Stimulated activated CD8-positive, alpha-beta memory T cell treated with anti-CD3 and anti-CD28 coated beads, Interleukin-12 subunit alpha, Interleukin-12 subunit beta, amount 100 ng/mL, for 4 hours (primary cell): ENCODE results near the gene ZC3HAV1L.
"Not testable (repeated sequence)": the region's sequence is repeated elsewhere in the genome, so short reads cannot be mapped to it uniquely, and the experiment has no call there.

ENCODE experiments used
- DNase-seq: peaks from one replicate; pipeline ENCODE4 v3.0.0-alpha.2; 2020; ENCODE audit warnings: low read depth

The ZC3HAV1L gene, protein sequence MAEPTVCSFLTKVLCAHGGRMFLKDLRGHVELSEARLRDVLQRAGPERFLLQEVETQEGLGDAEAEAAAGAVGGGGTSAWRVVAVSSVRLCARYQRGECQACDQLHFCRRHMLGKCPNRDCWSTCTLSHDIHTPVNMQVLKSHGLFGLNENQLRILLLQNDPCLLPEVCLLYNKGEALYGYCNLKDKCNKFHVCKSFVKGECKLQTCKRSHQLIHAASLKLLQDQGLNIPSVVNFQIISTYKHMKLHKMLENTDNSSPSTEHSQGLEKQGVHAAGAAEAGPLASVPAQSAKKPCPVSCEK

DNA sequence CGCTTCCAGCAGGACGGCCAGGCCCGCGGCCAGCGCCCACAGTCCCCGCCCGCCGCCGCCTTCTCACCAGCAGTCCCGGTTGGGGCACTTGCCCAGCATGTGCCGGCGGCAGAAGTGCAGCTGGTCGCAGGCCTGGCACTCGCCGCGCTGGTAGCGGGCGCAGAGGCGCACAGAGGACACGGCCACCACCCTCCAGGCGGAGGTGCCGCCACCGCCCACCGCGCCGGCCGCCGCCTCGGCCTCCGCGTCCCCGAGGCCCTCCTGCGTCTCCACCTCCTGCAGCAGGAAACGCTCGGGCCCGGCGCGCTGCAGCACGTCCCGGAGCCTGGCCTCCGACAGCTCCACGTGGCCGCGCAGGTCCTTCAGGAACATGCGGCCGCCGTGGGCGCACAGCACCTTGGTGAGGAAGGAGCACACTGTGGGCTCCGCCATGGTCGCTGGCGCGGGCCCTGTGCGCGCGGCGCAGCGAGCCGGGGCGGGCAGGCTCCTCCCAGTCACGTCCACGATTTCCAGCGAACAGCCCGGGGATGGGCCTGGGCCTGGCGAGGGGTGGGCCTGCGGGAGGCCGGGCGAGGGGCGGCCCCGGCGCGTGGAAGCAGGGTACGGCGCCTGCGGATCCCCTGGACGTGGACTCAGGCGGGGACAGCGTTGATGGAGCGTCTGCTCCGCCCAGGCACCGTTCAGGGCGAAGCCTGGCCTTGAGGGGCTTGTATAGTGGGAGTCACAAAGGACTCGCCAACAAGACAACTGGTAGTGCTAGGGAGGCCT lies at the start of gene ZC3HAV1L:
Gene ZC3HAV1L (minus strand): TSS at position 457 of the 768 bp plus-strand sequence. CDS start 25 bp downstream, at position 432.
- DNase-seq: peak; percentile 22

DNA sequence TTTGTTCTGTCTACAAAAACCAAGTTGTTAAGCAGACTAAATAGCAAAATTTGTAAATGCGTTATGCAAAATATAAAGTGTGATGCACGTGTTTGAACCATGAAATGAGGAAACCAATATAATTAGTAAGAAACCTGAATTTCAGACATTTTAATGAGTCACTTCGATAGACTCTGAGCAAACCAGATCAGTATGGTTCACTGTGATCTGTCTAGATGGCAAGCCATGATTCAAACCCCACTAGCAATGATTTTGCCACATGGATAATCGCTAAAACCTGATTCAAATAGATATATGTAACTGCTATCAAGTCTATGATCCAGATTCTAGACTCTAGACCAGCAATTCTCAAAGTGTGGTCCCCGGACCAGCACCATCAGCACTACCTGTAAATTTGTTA lies 48.9 kb upstream of the ZC3HAV1L start:
- DNase-seq: no peak

DNA sequence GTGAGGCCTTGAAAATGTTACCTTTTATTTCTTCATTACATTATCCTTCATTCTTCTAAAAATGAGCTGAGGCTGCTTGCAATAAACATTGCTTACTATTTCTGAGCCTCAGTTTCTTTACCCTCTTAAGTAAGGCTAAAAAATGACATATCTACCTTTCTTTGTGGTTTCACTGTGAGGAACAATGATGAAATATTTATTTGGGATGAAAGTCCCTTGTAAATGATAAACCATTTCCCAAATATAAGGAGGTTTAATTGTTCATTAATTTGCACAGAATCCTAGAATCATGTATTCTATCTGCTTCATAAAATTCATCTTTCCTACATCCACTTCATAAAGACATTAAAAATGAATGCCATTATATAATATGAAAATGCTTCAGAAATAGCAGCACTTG lies 45.7 kb upstream of the ZC3HAV1L start:
- DNase-seq: no peak

DNA sequence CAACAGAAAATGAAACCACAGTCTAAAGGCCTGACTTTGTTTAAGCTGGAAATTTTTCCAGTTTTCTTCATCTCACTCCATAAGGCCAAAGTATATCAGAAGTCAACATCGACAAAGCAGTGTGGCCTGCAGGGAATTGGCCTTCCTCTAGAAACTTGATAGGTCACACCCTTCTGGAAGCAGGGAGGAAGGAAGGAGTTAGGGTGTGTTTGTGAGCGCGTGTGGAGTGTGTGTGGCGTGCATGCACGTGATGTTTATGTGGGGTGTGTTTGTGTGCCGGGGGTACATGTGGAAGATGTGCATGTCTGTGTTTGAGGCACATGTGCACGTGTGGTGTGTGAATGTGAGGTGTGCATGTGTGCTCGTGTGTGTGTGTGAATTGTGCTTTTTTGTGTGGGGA lies 45.1 kb upstream of the ZC3HAV1L start:
- DNase-seq: no peak

DNA sequence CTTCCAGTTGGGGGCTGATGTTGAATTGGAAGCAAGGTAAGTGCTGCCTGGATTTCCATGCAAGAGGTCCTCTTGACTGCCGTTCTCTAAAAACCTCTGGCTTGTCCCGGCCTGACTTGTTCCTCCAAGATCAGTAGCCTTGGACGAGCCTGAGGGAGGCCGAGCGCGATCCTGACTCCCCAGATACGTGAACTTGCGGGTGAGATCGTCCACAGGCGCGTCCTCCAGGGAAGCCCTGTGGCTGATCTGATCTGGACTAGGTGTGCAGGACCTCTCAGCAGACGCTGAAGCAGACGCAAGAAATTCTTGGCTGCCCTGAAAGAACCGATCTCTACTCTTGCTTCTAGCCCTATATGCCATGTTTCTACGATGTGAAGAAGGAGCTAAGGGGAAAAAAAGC lies 44.0 kb upstream of the ZC3HAV1L start:
- DNase-seq: no peak

DNA sequence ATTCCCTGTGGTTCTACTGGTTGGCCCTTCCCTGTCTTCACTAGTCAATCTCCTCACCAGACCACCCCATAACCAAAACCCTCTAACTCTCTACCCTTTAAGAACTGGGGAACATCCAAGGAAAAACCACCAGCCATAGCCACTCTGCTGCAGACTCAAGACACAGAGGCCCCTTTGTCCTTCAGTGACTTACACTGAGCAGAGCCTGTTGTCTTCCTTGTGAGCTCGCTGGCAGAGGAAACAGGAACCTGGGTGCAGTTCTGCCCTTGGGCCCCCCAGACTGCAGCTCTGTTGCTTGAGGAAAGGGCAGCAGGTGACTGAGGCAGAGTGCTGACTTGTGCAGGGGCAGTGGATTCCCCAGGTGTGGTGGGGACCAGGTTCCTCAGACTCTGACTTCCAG lies 43.1 kb upstream of the ZC3HAV1L start:
- DNase-seq: no peak

DNA sequence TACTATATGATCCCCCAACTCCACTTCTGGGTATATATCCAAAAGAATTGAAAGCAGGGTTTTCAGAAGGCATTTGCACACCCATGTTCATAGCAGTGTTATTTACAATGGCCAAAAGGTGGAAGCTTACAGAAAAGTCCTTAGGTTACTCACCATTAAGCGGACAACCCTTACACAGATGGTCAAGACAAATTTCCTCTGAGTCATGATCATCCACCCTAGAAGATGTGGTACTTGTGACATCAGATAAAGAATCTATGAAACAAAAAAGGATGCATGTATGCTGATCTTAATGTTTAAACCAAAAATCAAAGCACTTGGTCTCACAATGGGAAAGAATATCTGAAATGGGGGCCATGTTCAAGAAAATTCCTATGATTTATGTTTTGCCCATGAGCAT lies 42.6 kb upstream of the ZC3HAV1L start:
- no peak for DNase-seq

DNA sequence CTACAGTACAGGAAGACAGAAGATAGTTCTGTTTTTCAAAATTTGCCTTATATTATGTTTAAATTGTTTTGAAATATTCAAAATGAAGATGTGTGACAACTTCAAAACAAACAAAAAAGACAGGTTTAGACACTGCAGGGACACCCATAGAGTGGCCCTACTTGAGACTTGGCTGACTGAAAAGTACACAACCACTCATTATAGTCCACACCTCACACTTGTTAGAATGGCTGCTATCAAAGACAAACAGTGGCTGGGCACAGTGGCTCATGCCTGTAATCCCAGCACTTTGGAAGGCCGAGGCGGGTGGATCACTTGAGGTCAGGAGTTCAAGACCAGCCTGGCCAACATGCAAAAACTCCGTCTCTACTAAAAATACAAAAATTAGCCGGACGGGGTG lies 41.9 kb upstream of the ZC3HAV1L start:
- DNase-seq: not testable (repeated sequence)

DNA sequence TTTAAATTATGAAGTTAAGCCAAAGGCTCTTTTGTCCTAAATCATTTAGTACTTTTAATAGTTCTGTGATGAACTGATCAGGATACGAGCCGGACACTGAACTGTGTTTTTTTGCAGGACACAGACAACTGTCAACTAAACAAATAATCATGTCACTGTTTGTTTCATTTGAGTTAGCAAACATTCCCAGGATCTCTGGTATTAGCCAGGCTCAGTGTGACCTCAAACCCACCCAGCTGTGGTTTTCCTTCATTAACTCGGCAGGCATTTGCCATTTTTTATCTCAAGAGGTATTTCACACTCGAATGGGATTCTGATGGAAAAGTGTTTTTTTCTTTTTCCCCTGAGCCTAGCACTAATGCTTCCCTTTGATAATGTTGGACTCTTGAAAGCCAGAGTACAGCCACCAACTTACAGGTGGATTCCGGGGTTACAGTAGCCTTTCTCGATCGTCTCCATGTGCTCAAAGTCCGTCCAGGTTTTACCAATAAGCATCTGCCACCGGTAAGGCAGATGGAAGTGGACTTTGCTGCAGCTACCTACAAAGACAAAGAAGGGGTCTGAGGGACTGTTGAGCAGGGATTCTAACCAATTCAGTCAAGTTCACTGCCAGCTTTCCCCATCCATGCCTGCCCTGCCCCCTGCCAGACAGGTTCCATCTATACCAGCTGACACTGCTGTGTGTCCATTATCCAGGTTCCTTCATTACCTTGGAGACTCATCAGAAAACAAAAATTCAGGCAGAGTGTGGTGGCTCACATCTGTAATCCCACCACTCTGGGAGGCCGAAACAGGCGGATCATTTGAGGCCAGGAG lies 40.2 kb upstream of the ZC3HAV1L start:
- DNase-seq: no peak

DNA sequence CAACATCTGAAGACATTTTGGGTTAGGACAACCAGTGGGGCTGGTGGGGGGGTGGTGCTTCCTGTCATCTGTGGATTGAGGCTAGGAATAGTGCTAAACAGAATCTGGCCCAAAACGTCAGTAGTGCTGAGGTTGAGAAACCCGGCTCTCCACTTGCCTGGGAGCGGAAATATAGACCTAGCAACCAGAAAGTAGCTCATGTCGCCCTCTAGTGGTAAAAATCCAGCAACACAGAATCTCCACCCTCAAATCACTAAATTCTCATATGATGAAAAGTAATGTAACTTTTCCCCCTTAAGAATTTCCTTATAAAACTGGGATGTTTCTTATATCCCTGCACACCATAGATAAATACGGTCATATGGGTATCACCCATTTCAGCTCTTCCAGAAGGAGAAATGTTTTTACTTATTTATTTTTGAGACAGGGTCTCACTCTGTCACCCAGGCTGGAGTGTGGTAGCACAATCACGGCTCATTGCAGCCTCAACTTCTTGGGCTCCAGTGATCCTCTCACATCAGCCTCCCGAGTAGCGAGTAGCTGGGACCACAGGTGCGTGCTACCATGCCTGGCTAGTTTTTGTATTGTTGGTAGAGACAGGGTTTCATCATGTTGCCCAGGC lies 39.3 kb upstream of the ZC3HAV1L start:
- peak; percentile 30 for DNase-seq

DNA sequence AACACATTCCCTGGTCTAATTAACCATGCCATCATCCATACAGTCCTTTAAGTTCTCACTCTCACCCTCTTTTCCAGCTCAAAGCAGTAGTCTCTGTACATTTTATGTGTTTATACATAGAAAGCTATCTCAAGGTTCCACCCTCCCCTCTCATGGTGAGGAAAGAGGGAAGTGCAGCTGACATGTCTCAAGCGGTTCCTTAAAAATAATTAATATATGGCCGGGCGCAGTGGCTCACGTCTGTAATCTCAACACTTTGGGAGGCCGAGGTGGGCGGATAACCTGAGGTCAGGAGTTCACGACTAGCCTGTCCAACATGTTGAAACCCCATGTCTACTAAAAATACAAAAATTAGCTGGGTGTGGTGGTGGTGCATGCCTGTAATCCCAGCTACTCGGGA lies 37.0 kb upstream of the ZC3HAV1L start:
- DNase-seq: no peak

DNA sequence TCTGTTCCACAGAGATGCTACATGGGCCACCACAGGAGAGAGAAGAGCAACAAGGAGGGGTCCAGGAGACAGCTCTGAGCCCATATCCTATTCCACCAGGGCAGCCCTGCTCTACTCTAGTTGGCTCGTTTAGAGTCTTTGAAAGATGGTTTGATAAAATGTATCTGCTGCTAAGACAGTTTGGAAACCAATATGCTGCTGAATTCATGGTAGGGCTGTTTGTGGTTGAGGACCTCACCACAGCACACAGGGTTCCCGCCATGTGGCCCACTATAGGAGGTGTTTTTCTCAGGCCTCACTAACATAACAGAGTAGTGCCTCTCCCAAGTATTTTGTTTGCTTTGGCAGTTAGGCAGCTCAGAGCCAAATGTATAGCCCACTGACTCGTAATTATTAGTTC lies 35.8 kb upstream of the ZC3HAV1L start:
- no peak for DNase-seq

DNA sequence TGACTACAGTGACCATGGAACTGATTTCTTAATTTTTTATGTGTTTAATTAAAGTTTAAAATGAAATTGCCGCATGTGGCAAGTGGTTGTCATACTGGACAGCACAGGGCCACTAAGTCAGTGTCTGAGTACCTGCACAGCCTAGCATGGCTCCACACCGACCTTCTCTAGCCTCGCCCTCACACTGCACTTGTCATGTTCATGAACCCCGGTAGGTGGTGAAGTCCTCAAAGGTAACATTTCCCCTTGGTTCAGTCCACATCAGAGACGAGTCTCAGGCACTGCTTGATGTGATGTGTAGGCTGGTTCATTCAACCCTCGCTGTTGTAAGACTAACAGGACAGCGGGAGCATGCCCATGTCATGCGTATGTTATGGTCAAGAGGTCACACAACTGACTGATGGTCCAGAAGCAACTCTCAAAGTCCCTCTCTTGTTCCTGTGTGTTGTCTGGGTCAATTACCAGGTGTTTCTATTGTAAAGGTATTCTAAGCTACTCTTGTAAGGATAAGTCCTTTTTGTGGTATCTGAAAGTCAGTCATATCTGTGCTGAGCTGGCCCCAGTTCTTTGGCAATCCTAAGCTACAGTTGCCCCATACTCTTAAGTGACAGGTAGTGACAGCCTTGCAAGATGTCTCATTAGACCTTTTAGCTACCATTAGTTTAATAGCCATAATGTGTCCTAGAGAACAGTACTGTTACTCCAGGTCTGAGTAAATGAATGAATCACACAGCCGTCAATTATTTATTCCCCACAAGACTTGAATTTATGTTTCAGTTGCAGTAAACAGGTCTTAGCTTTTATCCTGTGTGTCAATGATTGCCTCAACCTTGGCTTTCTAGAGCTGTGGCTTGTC lies 32.9 kb upstream of the ZC3HAV1L start:
- no peak for DNase-seq

DNA sequence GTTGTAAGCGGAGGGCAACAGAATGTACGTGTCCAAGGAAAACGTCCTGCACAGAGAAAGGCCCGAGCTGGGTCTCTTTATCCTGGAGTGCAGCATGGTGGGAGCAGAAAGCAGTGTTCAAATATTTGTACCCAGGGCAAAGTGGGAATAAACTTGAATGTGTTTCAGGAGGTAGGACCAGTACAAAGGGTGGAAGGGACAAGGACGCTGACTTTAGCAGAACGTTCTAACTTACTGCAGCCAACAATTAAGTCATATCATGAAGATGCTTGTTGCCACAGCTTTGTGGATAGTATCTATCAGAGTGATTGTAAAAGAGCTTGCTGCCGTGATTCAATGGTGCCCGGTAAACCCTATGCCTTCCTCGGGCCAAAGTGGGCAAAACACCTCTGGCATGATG lies 30.5 kb upstream of the ZC3HAV1L start:
- DNase-seq: no peak

DNA sequence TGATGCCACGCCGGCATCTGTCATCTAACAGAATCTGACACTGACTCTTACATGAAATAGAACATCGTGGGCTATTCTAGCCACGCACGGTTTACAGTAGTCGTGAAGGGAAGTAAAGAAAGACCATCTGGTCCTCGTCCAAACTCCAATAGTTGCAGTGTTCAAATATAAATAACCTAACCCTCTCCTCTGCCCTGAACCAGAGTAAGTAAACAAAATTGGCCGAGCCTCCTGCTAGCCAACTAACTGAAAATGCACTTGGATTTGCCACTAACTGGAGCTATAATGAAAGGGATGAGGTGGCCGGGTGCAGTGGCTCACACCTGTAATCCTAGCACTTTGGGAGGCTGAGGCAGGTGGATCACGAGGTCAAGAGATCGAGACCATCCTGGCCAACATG lies 29.5 kb upstream of the ZC3HAV1L start:
- DNase-seq: no peak

DNA sequence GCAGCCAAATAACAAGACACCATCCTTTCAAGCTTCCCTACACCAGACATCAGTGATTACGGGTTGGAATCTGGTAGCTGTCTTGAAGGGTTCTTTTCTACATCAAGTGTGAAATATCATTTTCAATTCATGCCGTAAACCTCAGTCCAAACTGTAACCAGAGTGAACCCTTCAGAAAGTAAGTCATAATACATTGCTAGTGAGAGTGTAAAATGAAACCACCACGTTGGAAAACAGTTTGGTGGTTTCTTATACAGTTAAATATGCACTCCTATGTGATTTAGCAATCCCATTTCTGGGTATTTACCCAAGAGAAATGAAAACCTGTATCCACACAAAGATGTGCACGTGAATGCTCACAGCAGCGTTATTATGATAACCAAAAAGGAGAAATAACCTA lies 25.6 kb upstream of the ZC3HAV1L start:
- no peak for DNase-seq

DNA sequence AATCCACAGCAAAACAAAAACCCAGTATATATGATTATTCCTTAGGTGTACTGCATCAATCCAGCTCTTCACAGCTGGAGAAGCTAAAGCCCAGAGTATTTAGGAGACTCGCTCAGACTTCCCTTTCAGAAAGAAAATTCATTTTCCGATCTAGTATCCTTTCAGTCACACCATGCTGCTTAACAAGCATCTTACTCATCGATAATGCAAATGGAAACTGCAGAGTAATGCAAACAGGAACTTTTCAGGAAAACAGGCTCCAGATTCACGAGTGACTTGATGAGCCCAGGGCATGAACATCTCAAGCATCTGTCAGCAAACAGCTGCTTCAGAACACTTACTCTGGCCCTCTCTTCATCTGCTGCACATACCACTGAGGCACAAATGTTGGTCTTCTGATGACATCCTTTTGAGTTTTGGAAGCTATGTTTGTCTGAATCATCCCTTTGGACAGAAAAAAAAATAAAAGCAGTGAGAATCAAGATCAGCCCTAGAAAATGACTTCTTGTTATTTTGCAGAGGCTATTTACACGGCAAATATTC lies 24.9 kb upstream of the ZC3HAV1L start:
- DNase-seq: no peak

DNA sequence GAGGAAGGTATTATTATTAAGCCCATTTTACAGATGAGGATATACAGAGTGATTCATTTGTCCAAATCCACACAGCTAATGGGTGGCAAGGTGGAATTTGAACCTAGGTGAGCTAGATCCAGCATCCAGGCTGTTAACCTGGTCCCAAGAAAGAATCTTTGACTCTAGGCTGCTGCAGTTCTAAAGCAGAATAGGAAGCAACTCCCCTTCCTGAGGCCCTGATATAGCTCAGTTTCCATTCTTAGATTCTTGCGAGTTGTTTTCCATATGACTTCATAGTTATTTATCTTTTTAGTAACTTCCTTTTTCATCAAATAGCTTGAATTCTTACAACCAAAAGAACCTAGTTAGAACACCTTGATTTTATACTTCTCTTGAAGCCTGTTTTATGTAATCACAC lies 24.1 kb upstream of the ZC3HAV1L start:
- no peak for DNase-seq

DNA sequence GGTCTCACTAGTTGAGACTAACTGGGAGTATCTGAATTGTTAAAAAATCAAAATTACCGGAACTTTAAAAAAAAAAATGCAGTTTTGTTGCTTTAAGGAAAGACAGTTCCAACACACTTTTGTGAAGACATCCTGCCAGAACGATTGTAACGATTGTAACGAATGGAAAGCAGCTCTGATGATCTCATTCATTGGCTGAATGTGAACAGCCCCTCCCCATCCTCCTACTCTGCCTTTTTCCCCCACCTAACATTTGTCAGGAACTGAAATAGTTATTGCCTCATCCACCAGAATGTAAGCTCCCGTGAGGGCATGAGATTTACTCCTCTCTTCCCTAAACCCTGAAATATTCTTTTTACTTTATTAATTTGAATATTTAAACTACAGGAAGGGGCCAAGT lies 23.1 kb upstream of the ZC3HAV1L start:
- DNase-seq: no peak

DNA sequence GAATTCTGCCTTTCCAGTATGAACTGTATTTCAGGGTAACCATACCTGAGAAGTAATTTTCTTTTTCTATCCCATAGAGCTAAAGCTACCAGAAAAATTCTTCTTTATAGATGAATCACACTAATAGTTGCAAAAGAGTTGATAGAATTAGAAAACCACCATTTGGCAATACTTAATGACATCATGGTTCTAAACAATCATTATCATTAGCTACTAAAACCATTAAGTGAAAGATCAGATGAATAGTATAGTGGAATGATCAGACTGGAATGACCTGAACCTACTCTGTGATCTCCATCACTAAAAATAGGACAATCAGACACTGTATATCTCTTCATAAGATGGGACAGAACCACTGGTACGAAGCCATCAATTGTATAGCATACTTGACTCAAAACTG lies 19.8 kb upstream of the ZC3HAV1L start:
- DNase-seq: no peak

DNA sequence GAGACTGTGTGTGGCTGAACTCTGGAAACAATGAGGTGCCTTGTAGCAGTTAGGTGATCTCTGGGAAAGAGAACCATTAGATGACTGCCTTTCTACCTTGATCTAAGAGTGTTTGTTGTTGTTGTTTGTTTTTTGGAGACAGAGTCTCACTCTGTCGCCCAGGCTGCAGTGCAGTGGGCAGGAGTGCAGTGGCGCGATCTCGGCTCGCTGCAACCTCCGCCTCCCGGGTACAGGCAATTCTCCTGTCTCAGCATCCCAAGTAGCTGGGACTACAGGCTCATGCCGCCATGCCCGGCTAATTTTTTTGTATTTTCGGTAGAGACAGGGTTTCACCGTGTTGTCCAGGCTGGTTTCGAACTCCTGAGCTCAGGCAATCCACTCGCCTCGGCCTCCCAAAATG lies 18.8 kb upstream of the ZC3HAV1L start:
- not testable (repeated sequence) for DNase-seq
